ENCODE results near the gene RRP1. TPM values are rescaled to one million over a fixed set of nuclear protein-coding genes. Genes with fewer than 3 reads are reported as not detected.
"Not testable (repeated sequence)": the region's sequence is repeated elsewhere in the genome, so short reads cannot be mapped to it uniquely, and the experiment has no call there.

RRP1 gene
- total RNA-seq, 2 experiments from 2014 or later, result 88.7 to 92.9 TPM

DNA sequence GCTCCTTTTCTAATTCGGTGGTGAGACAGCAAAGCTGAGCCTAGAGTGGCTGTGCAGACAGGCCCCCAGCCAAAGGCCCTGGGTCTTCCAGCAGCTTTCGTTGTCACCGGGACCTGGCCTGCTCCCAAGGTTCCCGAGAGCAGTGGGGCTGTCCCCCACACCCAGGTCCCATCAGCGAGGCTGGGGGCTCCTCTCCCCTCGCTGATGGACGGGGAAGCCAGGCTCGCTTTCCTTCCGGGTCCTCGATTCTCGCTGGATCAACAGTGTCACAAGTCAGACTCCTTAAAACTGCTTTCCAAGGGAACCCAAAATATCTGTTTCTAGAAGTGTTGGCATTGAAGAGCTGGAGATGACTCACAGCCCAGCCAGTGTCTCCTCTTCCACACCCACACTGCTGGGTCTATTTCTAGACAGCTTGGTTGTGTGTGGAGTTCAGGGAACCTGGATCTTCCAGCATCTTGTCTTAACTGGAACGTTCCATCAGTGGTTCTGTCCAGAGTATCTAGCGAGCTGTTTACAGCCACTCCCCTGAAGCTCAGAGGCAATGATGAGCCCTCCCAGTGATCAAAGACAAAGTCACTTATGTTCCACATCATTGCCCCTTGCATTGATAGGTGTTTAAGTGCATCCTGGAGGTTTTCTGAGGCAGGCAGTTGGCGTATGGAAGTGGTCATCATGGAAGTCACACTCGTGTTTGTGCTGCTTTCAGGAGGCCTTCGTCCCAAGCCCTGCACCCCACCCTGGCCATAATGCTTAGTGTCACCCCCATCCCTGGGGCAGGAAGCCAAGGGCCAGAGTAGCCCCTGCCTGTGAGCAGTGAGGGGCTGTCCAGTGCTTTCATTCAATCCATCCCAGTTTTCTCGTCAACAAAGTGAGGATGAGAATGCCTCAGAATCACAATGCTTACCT, 35.2 kb downstream of the RRP1 start:
- ChIA-PET CTCF (interaction anchor here (1.2 kb wide), 1 partner anchor 14 kb away, joined by 3 read pairs; no protein-coding TSS in a partner anchor), POLR2A (no interaction called here)

DNA sequence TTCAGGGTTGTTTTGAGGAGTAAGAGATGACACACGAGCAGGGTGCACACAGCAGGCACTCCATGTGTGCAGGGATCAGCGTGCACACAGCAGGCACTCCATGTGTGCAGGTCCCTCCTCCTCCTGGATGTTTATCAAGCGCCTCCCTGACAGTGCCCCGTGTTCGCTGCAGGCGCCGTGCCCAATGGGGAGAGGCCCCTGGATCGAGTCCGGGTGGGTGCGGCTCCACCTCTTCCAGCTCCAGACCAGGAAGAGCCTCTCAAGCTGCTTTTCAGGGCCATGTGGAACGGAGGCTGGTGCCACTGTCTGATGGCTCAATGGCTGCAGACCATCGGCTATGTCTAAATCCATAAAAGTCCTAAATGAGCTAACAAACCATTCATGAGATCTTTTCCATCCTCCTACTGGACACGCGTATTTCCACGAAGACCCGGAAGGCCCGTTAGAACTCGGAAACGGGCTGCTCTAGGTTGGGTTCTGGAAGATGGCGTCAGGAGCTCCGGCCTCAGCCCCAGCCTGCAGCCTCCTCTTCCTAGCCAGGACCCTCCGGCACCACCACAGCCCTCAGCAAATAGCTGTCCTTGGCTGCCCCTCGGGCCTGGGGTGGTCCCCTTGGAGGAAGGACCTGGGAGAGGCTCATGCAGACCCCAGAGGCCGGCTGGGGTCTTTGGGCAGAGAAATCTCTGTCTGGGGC, 36.0 kb downstream of the RRP1 start:
- ChIA-PET POLR2A (no interaction called here), CTCF (interaction anchor here (1.2 to 1.5 kb wide), 2 partner anchors 96 to 151 kb away, joined by 3 to 6 read pairs; no protein-coding TSS in a partner anchor)

DNA sequence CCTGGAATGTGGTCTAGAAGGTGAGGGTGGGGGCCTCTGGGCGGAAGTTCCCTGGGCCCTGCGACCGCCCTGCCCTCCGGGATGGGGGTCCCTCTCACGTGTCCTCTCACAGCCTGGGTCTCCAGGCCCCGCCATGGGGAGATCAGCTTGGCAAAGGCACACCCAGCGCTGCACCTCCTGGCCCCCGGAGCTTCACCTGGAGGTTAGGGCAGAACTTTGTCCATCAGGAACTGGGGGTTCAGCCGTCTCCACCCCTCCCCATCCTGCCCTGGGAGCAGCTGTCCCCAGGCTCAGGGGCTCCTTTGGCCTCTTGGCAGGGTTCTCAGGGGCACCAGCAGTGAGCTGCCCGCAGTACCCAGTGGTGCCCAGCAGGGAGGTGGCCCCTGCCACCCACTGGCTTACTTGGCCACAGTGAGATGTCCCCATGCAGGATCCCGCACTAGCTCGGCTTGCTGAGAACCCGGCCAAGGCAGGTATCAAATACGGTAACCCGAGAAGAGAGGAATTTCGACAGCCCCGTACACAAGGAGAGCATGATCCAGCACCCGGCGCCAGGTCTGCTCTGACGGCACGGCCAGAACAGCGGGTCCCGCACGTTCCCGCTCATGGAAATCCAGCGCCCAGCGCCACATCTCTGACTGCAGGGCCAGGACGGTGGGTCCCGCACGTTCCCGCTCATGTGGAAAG, 36.7 kb downstream of the RRP1 start:
- ChIA-PET POLR2A (interaction anchor here (0.6 kb wide), 1 partner anchor 83 kb away, joined by 3 read pairs; no protein-coding TSS in a partner anchor), CTCF (interaction anchor here (1.2 to 1.5 kb wide), 2 partner anchors 96 to 150 kb away, joined by 3 to 6 read pairs; no protein-coding TSS in a partner anchor)

DNA sequence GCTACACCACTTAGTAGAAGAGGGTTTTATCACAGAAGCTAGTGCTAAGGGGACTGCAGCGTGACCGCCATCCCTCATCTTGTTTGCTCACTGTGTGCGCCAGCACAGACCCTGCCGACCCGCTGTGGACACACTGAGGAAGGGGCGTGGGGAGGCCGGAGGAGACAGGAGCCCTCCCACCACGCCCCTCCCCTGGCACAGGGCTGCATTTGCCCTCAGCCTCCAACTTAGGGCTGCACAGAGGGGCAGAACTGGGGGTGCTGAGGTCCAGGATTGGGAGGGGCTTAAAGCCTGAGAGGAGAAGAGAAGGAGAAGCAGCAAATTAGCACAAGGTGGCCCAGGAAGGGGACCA, 37.2 kb downstream of the RRP1 start:
- POLR2A ChIA-PET, result interaction anchor here (0.6 kb wide), 1 partner anchor 83 kb away, joined by 3 read pairs; no protein-coding TSS in a partner anchor
- CTCF ChIA-PET, result interaction anchor here (1.2 to 1.5 kb wide), 2 partner anchors 95 to 149 kb away, joined by 3 to 6 read pairs; no protein-coding TSS in a partner anchor

DNA sequence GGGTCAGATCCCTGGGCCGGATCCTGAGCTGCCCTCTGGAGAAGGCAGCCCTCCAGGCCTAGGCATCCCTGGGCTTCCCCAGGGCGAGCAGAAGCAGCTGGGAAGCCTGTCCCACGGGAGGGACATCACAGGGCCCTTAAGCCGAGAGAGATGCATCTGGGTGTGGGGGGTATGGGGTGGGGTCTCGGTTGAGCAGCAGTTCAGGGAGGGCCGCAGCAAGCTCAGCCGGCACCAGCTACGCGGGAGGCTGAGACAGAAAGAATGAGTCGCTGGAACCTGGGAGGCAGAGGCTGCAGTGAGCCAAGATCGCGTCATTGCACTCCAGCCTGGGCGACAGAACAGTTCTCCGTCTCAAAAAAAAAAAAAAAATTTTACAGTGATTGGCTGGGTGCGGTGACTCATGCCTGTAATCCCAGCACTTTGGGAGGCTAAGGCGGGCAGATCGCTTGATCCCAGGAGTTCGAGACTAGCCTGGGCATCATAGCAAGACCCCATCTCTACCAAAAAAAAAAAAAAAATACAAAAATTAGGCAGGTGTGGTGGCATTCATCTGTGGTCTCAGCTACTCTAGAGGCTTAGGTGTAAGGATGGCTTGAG, 37.7 kb downstream of the RRP1 start:
- POLR2A ChIA-PET, result no interaction called here
- CTCF ChIA-PET, result interaction anchor here (1.5 kb wide), 1 partner anchor 149 kb away, joined by 6 read pairs; no protein-coding TSS in a partner anchor

DNA sequence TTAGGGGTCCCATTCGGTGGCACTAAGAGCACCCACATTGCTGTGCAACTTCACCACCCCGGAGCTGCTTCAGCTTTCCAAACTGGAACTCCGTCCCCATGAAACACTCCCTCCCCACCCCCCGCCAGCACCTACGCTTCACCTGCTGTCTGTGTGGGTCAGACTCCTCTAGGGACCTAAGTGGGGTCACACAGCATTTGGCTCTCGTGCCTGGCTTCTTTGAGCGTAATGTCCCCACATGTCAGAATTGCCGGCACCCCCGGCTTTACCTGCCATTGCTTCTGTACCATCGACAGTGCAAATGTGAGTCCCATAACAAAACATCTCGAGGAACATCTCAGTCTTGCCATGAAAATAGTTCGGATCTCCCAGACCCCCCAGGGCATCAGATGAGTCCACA, 39.8 kb downstream of the RRP1 start:
- POLR2A ChIA-PET, result no interaction called here
- CTCF ChIA-PET, result no interaction called here

DNA sequence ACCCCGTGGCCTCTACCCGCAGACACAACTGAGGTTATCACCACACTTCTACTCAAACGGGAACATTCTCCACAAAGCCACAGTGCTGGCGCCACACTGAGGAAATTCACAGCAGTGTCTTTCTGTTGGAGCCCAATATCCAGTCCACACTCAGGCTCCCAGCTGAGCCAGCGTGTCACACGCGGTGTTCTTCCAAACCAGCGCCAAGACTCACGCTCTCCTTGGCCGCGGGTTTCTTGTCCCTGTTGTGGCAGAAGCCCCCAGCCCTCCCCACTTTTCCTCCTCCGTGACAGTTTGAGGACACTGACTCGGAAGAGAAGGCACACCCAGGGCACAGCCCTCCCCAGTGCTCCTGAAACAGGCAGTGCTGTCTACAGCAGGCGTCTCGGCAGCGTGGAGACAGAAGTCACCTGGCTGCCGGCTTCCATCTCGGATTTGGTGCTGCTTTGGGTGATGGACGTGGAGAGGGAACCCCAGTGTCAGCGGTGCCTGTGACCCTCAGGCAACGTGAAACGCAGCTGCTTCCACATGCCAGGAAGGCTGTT, 40.3 kb downstream of the RRP1 start:
- POLR2A ChIA-PET, result no interaction called here
- CTCF ChIA-PET, result no interaction called here

DNA sequence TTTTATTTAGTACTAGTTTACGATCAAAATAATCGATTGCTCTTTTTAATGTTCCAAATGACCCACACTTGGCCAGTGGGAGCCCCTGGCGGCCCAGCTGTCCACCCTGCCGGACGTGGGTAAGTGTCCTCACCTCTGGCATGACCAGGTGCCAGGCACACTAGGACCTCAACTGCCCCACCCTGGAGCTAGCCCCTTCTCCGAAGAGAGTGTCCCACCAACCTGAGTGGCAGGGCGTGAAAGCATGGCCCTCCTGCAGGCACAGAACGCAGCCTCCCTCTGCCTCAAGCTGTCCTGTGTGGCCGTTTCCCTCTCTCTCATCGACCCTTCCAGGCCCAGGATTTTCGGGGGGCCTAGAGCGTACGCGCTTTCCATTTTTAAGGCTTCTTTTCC, 42.8 kb downstream of the RRP1 start:
- ChIA-PET CTCF (no interaction called here), POLR2A (no interaction called here)

DNA sequence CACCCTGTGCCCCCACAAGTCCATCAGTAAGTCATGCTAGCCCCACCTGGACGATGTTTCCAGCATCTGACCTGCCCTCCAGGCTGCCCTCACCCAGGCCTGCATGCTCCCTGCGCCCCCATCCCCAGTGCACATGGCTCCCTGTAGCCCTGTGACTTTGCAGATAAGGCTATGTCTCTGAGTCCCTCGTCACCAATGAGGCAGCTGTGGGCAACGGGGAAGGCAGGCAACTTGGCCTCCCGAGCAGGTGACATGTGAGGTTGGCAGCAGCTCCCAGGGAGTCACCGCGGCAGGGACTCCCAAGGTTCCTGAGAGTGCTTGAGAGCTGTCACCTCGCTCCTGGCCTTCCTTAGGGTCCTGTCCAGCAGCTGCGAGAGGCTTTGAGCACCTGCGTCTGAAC, 43.3 kb downstream of the RRP1 start:
- POLR2A ChIA-PET, result no interaction called here
- CTCF ChIA-PET, result no interaction called here

DNA sequence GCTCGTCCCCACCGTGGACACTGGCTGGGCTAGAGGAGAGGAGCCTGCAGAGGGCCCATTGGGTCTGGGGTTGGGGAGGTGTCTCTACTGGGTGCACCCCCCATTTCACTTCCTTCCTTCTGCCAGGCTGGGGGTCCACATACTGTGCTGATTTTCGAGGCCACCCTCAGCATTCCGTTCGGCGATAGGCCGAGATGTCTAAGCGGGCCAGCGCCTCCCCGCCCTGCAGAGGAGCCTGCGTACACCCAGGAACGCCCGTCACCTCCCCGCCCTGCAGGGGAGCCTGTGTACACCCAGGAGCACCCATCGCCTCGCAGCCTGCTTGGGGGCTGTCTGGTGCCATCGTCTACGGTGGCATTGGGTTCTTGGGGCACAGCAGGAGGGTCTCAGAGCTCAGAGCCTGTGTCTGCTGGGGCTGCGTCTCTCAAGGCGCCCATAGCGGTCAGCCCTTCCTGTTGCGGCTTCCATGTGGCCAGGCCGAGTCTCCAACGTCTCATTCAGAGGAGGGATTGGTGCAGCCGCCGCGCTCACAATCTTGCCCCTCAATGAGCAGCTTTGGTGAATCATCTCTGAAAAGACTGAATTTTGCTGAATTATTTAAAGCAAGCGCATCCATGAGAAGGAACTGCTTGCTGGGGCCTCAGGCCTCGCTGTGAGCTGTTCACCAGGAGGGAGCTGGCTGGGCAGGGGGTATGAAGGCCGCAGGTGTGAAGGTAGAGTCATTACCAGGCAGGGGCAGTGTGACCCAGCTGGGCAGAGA, 44.9 kb downstream of the RRP1 start:
- POLR2A ChIA-PET, result no interaction called here

DNA sequence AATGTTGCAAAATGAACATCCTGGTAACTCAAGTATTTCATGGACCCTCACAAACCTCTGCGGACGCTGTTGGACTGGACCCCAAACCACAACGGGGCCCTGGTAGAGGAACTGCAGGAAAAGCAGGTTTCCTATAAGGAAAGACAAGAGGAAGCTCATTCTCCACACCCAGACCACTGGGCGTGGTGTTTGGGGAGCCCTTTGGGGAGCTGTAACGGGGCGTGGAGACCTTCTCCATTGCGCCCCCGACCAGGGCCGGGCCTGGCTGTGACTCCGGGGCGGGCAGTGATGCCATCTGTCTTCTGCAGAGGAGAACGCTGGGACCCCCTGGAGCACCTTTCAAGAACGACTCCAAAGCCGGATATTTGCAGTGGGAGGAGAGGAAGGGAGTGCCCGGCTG, 45.7 kb downstream of the RRP1 start:
- POLR2A ChIA-PET, result no interaction called here
- CTCF ChIA-PET, result no interaction called here

More for the DNA sequence above, 44.9 kb downstream of the RRP1 start:
- CTCF ChIA-PET, result no interaction called here

DNA sequence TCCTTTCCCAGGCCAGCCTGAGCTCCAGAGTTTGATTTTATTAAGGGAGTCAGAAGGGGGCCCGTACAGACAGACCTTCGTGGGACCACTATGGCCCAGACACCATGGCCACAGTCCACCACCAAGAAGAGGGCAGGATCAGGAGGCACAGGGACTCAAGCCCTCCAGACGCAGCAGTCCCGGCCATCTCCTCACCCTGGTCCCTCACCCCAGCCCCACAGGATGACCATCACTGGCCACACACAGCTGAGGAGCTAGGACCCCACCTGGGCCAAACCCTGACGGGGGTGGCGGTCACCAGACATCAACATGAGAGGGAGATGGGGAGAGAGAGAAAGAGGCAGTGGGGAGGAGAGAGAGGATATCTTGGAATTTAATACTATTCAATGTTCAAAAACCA, 46.5 kb downstream of the RRP1 start:
- CTCF ChIA-PET, result no interaction called here
- POLR2A ChIA-PET, result no interaction called here

DNA sequence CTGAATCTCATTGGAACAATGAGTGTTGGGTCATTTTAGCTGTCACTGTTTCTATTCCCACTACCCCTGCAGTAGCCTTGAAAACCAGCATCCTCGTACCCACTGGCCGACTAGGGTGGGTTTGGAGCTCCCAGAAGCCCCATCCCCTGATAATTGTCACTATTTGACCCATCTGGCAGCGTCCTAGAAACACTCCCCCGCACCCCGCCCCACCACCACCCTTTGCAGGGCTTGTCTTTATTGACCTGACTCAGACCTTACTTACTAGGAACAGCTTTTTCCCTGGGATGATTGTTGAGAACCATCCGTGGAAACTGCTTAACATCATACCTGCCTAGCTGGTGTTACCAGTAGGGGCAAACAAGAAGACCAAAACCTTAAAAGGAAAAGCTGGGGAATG, 47.2 kb downstream of the RRP1 start:
- POLR2A ChIA-PET, result no interaction called here
- CTCF ChIA-PET, result no interaction called here

DNA sequence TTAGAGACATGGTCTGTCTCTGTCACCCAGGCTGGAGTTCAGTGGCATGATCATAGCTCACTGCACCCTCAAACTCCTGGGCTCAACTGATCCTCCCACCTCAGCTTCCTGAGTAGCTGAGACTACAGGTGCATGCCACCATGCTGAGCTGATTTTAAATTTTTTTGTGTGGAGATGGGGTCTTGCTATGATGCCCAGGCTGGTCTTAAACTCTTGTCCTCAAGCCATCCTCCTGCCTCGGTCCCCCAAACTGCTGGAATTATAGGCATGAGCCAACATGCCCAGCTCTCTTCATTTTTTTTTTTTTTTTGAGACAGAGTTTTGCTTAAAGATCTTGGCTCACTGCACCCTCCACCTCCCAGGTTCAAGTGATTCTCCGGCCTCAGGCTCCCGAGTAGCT, 50.9 kb downstream of the RRP1 start:
- ChIA-PET CTCF (no interaction called here), POLR2A (no interaction called here)

DNA sequence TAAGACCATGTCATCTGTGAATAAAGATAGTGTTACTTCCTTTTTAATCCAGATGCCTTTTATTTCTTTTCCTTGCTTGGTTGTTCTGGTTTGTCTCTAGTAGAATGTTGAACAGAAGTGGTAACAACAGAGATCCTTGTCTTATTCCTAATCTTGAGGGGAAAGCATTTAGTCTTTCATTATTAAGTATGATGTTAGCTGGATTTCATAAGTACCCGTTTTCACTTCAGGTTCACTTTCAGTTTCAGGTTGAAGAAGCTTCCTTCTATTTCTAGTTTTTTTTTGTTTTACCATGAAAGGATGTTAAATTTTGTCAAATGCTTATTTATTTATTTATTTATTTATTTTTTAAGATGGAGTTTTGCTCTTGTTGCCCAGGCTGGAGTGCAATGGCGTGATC, 53.4 kb downstream of the RRP1 start:
- CTCF ChIA-PET, result interaction anchor here (0.9 kb wide), 1 partner anchor 21 kb away, joined by 4 read pairs; no protein-coding TSS in a partner anchor
- POLR2A ChIA-PET, result no interaction called here

DNA sequence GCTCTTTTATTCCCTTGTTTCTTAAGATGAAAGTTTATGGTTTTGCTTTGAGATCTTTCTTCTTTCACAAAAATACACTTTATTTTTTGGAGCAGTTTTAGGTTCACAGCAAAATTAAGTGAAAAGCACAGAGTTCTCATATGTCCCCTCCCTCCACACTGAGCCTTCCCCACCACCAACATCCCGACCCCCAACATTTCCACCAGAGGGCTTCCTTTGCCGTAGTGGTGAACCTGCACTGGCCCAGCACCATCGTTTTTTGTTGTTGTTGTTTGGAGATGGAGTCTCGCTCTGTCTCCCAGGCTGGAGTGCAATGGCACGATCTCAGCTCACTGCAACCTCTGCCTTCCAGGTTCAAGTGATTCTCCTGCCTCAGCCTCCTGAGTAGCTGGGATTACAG, 55.5 kb downstream of the RRP1 start:
- CTCF ChIA-PET, result interaction anchor here (0.9 kb wide), 1 partner anchor 18 kb away, joined by 6 read pairs; no protein-coding TSS in a partner anchor

DNA sequence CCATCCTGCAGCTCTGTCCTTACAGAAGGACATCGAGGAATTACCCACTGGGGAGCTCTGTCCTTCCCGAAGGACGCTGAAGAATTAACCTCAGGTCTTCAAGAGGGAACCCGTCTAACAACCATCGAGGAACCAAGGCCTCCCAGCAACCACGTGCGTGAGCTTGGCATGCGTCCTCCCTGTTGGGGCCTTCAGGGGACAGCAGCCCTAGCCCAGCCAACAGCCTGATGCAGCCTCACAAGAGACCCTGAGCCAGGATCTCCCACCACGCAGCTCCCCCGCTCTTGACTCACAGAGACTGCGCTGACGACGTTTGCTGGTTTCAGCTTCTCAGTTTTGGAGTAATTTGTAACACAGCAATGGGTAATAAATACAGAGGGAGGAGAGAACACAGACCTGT, 56.0 kb downstream of the RRP1 start:
- POLR2A ChIA-PET, result no interaction called here
- CTCF ChIA-PET, result interaction anchor here (0.9 to 1.2 kb wide), 2 partner anchors 18 to 93 kb away, joined by 3 to 6 read pairs; no protein-coding TSS in a partner anchor

More for the DNA sequence above, 55.5 kb downstream of the RRP1 start:
- POLR2A ChIA-PET, result not testable (repeated sequence)

DNA sequence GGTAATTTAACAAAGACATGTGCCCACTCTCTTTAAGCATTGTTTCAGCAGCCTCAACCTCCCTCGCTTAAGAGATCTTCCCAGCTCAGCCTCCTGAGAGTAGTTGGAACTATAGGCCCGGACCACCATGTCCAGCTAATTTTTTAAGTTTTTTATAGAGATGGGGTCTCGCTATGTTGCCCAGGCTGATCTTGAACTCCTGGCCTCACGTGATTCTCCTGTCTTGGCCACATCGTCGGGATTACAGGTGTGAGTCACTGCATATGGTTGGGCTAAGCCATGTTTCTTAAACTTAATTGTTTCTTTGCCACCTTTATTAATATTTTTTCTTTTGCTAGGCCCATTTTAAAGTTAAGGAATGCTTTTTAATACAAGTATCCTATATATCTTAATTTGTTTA, 57.1 kb downstream of the RRP1 start:
- ChIA-PET CTCF (interaction anchor here (1.2 kb wide), 1 partner anchor 92 kb away, joined by 3 read pairs; no protein-coding TSS in a partner anchor), POLR2A (no interaction called here)

DNA sequence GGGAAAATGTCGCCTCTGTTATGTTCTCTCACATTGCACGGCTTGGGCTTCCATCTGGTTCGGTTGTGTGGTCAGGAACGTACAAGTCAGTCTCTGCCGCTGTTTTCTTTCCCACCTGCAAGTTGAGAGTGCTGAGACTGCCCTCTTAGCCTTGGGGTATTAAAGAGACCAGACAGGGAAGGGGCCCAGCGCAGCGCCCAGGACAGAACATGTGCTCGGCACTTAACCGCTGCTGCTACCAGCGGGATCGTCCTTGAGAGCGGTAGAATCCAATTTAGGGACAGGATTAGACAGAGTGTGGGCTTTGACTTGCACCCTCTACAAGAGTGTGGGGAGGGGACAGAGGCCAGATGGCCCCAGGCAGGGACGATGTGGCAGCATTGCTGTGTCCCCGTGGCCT, 57.9 kb downstream of the RRP1 start:
- ChIA-PET CTCF (interaction anchor here (1.5 kb wide), 1 partner anchor 92 kb away, joined by 3 read pairs; no protein-coding TSS in a partner anchor), POLR2A (no interaction called here)

All from activated CD8-positive, alpha-beta memory T cell treated with anti-CD3 and anti-CD28 coated beads for 36 hours (primary cell).